HCT116 (cell line): ENCODE measurements around the gene TOPBP1. TPM values are rescaled to one million over a fixed set of nuclear protein-coding genes. Genes with fewer than 3 reads are reported as not detected.

Experiments used
- ATAC-seq: fragments of 200-7000 bp; cut with Tn5 transposase; 2 replicates; pipeline ENCODE4 v1.9.1; 2020; ENCODE audit warnings: mild to moderate bottlenecking, moderate library complexity
- BruUV-seq: library from RNA; stranded (reverse); fragments of 400-500 nt; replicated peaks from 2 replicates; lab custom pipeline; 2021; lab: Mats Ljungman, UMichigan
- CTCF ChIA-PET: fragments of 300-600 bp; sonication (Branson Sonifier 250); formaldehyde crosslinking; loops from one replicate; lab custom pipeline; 2021; ENCODE audit warnings: antibody characterized with exemption; lab: Charles Lee
- POLR2A ChIA-PET: fragments of 300-600, 350-600 bp; sonication (Branson Sonifier 250); formaldehyde crosslinking; loops from one replicate; lab custom pipeline; 2021; ENCODE audit warnings: antibody characterized with exemption; lab: Charles Lee
- RAD21 ChIA-PET, 2 experiments: fragments of 300-600 bp; sonication (Branson Sonifier 250); formaldehyde crosslinking; loops; one replicate each; lab custom pipeline; 2023; ENCODE audit warnings: low total read pairs in 2 of 2; ENCODE audit not compliant: uncharacterized antibody in 2 of 2, unreplicated experiment in 2 of 2, low non-redundant PET in 1 of 2; lab: Charles Lee
- DNase-seq: peaks from one replicate; pipeline ENCODE4 v3.0.0-alpha.2; 2010; ENCODE audit warnings: low read depth, low spot score
- H2AFZ ChIP-seq: fragments of 200-600 bp; shearing (Covaris generic), sonication (generic); 2 replicates; pipeline ENCODE4 v1.6.1; 2017; ENCODE audit warnings: low read depth, mixed run types, mixed read lengths, antibody characterized with exemption, low read length; ENCODE audit not compliant: poor library complexity, severe bottlenecking
- H3K27ac ChIP-seq: 2 replicates; pipeline ENCODE4 v1.5.1; 2012; ENCODE audit warnings: low read depth, low read length
- H3K27me3 ChIP-seq: fragments of 200-600 bp; sonication (generic); 2 replicates; pipeline ENCODE4 v1.6.1; 2016; ENCODE audit warnings: mixed run types, low read length, mixed read lengths; ENCODE audit not compliant: insufficient read depth
- H3K36me3 ChIP-seq, 2 experiments: fragments of 200-500 bp in 1 of 2; fragments of 200-600 bp in 1 of 2; sonication (Bioruptor generic) in 1 of 2; sonication (generic) in 1 of 2; 2 replicates each; pipeline versions ENCODE4 v1.5.1 to v1.6.1; 2014 to 2016; ENCODE audit warnings: low read length in 2 of 2, inconsistent platforms in 1 of 2, mixed read lengths in 1 of 2, mixed run types in 1 of 2; ENCODE audit not compliant: insufficient read depth in 2 of 2, control insufficient read depth in 1 of 2
- H3K4me1 ChIP-seq, 2 experiments: fragments of 200-600 bp in 1 of 2; sonication (generic) in 1 of 2; 2 replicates each; pipeline versions ENCODE4 v1.5.1 to v1.6.1; 2012 to 2017; ENCODE audit warnings: low read length in 2 of 2, inconsistent platforms in 1 of 2, mild to moderate bottlenecking in 1 of 2, mixed read lengths in 1 of 2, mixed run types in 1 of 2, moderate library complexity in 1 of 2; ENCODE audit not compliant: insufficient read depth in 2 of 2, control insufficient read depth in 1 of 2
- H3K4me2 ChIP-seq: fragments of 200-600 bp; sonication (generic); 2 replicates; pipeline ENCODE4 v1.6.1; 2017; ENCODE audit warnings: mixed run types, low read length, mixed read lengths
- H3K4me3 ChIP-seq, 2 experiments: fragments of 200-600 bp in 1 of 2; sonication (generic) in 1 of 2; replicated peaks in 1 of 2; 2 replicates each; pipeline ENCODE4 v1.5.1; 2011 to 2016; ENCODE audit warnings: low read length in 2 of 2, control low read depth in 1 of 2, low read depth in 1 of 2, mild to moderate bottlenecking in 1 of 2, mixed read lengths in 1 of 2, mixed run types in 1 of 2
- H3K79me2 ChIP-seq: fragments of 200-600 bp; sonication (generic); 2 replicates; pipeline ENCODE4 v1.6.1; 2017; ENCODE audit warnings: mild to moderate bottlenecking, mixed run types, low read length, moderate library complexity, mixed read lengths; ENCODE audit not compliant: insufficient read depth
- H3K9ac ChIP-seq: fragments of 200-600 bp; sonication (generic); 2 replicates; pipeline ENCODE4 v1.6.1; 2016; ENCODE audit warnings: low read length, mixed read lengths
- H3K9me2 ChIP-seq: fragments of 200-600 bp; sonication (generic), shearing (Covaris generic); 2 replicates; pipeline ENCODE4 v1.6.1; 2017; ENCODE audit warnings: mixed run types, mild to moderate bottlenecking, moderate library complexity; ENCODE audit not compliant: insufficient read depth
- H3K9me3 ChIP-seq, 2 experiments: fragments of 200-500 bp in 1 of 2; fragments of 200-600 bp in 1 of 2; sonication (Bioruptor generic) in 1 of 2; sonication (generic) in 1 of 2; 2 replicates each; pipeline ENCODE4 v1.6.1; 2014 to 2017; ENCODE audit warnings: low read length in 2 of 2, mixed read lengths in 2 of 2, inconsistent platforms in 1 of 2, low read depth in 1 of 2, mild to moderate bottlenecking in 1 of 2, mixed run types in 1 of 2, moderate library complexity in 1 of 2; ENCODE audit not compliant: control insufficient read depth in 1 of 2, insufficient read depth in 1 of 2
- H4K20me1 ChIP-seq: fragments of 200-600 bp; sonication (generic), shearing (Covaris generic); 2 replicates; pipeline ENCODE4 v1.6.1; 2017; ENCODE audit warnings: mixed run types, mild to moderate bottlenecking, moderate library complexity; ENCODE audit not compliant: insufficient read depth
- CBX3 ChIP-seq: IDR thresholded peaks from 2 replicates; pipeline ENCODE4 v1.6.1; 2012; ENCODE audit warnings: low read depth
- EGR1 ChIP-seq: IDR thresholded peaks from 2 replicates; pipeline ENCODE4 v1.6.1; 2012; ENCODE audit warnings: low read depth
- EZH2 ChIP-seq: fragments of 200-600 bp; sonication (generic); IDR thresholded peaks from 2 replicates; pipeline ENCODE4 v1.6.1; 2017; ENCODE audit warnings: antibody characterized with exemption, mixed run types
- EZH2phosphoT487 ChIP-seq: fragments of 200-600 bp; IDR thresholded peaks from 2 replicates; pipeline ENCODE4 v1.6.1; 2018; ENCODE audit warnings: antibody characterized with exemption, borderline replicate concordance
- JUND ChIP-seq: IDR thresholded peaks from 2 replicates; pipeline ENCODE4 v1.6.1; 2012
- POLR2A ChIP-seq: IDR thresholded peaks from 2 replicates; pipeline ENCODE4 v1.7.0; 2011; ENCODE audit warnings: borderline replicate concordance; ENCODE audit not compliant: insufficient read depth, insufficient read length; ENCODE audit errors: extremely low read depth
- POLR2AphosphoS5 ChIP-seq: IDR thresholded peaks from 2 replicates; pipeline ENCODE4 v1.6.1; 2011; ENCODE audit warnings: mild to moderate bottlenecking, low read depth, low read length, moderate library complexity
- RAD21 ChIP-seq: IDR thresholded peaks from 2 replicates; pipeline ENCODE4 v1.6.1; 2012; ENCODE audit warnings: low read depth, mild to moderate bottlenecking
- SIN3A ChIP-seq: IDR thresholded peaks from 2 replicates; pipeline ENCODE4 v1.6.1; 2012; ENCODE audit warnings: low read depth
- SP1 ChIP-seq: IDR thresholded peaks from 2 replicates; pipeline ENCODE4 v1.6.1; 2012; ENCODE audit warnings: low read depth
- SRF ChIP-seq: IDR thresholded peaks from 2 replicates; pipeline ENCODE4 v1.6.1; 2012; ENCODE audit warnings: low read depth
- ZFX ChIP-seq: fragments of 450-650 bp; IDR thresholded peaks from 2 replicates; pipeline ENCODE4 v1.6.1; 2017
- ZNF274 ChIP-seq: fragments of 200-500 bp; sonication (Bioruptor generic); IDR thresholded peaks from 2 replicates; pipeline ENCODE4 v1.6.1; 2014; ENCODE audit warnings: mild to moderate bottlenecking, low read depth, low read length, inconsistent platforms
- intact Hi-C: fragments of 100-400 bp; cut with micrococcal nuclease; formaldehyde crosslinking; loops from 2 replicates; pipeline ENCODE4 v1.10.0; 2022
- total RNA-seq: library from RNA; stranded (reverse); gene quantifications from one replicate; pipeline ENCODE4 v1.2.1, GENCODE V29; 2021; ENCODE audit not compliant: unreplicated experiment
- TF ChIP-seq, protein P1 (sequence below): IDR thresholded peaks from 2 replicates; pipeline ENCODE4 v1.6.1; 2012
- TF ChIP-seq, protein P2 (sequence below), 3 experiments: fragments of 200-600 bp in 1 of 3; sonication (generic) in 1 of 3; IDR thresholded peaks in 2 of 3; conservative IDR thresholded peaks in 1 of 3; 2 replicates each; pipeline ENCODE4 v1.5.1; 2012 to 2017; ENCODE audit warnings: low read depth in 2 of 3, low read length in 2 of 3, antibody characterized with exemption in 1 of 3, borderline replicate concordance in 1 of 3, control low read depth in 1 of 3, mild to moderate bottlenecking in 1 of 3, mixed read lengths in 1 of 3, mixed run types in 1 of 3, moderate library complexity in 1 of 3; ENCODE audit not compliant: insufficient read depth in 1 of 3
- TF ChIP-seq, protein P3 (sequence below): IDR thresholded peaks from 2 replicates; pipeline ENCODE4 v1.6.1; 2011; ENCODE audit warnings: mild to moderate bottlenecking, low read length, moderate library complexity; ENCODE audit not compliant: insufficient replicate concordance; ENCODE audit errors: extremely low read depth
- TF ChIP-seq, protein P4 (sequence below): IDR thresholded peaks from 2 replicates; pipeline ENCODE4 v1.6.1; 2012

TOPBP1 gene
- total RNA-seq, 1 experiment from 2014 or later, result 42.2 TPM

DNA sequence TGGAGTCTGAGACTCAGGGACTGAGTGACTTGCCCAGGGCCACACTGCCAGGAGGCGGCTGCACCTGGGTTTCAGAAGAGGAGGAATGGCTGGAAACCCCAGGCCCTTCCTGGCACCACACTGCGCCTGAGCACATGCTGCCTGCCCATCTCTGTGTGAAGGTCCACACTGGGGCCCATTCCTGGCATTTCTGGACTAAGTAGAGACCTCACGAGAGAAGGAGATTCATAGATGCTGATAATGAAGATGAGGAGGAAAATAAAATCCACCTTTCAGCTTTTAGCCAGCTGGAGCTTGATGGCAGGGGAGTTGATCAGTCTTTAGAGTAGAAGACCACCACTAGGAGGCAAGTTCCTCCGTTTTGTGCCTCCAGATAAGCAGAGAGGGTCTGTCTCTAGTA lies 44.3 kb upstream of the TOPBP1 start:
- TF ChIP-seq, protein P1, sequence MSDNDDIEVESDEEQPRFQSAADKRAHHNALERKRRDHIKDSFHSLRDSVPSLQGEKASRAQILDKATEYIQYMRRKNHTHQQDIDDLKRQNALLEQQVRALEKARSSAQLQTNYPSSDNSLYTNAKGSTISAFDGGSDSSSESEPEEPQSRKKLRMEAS, result no peak
- TF ChIP-seq, protein P2, sequence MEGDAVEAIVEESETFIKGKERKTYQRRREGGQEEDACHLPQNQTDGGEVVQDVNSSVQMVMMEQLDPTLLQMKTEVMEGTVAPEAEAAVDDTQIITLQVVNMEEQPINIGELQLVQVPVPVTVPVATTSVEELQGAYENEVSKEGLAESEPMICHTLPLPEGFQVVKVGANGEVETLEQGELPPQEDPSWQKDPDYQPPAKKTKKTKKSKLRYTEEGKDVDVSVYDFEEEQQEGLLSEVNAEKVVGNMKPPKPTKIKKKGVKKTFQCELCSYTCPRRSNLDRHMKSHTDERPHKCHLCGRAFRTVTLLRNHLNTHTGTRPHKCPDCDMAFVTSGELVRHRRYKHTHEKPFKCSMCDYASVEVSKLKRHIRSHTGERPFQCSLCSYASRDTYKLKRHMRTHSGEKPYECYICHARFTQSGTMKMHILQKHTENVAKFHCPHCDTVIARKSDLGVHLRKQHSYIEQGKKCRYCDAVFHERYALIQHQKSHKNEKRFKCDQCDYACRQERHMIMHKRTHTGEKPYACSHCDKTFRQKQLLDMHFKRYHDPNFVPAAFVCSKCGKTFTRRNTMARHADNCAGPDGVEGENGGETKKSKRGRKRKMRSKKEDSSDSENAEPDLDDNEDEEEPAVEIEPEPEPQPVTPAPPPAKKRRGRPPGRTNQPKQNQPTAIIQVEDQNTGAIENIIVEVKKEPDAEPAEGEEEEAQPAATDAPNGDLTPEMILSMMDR (IDR thresholded peaks at IDR 0.05 in 2 of 3, conservative IDR thresholded peaks at IDR 0.05 in 1 of 3; ENCODE audit: borderline replicate concordance in 1 of 3, insufficient read depth in 1 of 3, low read depth in 2 of 3, low read length in 2 of 3), result 0 out of 6 replicates have a peak, but pooled peaks of 1 of the 3 experiments have one; percentile 5
- no peak overlapping the region for H3K4me3 ChIP-seq
- ChIA-PET CTCF (no interaction called here), RAD21 (no interaction called here), POLR2A (no interaction called here)
- H3K27me3 ChIP-seq, result peaks cover 47% of the 10 kb centered on the region
- H4K20me1 ChIP-seq, result no peaks in the 10 kb centered on the region
- no peaks in the 10 kb centered on the region for H3K9me3 ChIP-seq
- no peaks in the 10 kb centered on the region for H3K9me2 ChIP-seq
- intact Hi-C loops, result no loop called here
- no peak overlapping the region for H3K27ac ChIP-seq
- no peak overlapping the region for H3K4me2 ChIP-seq
- no peak overlapping the region for H3K9ac ChIP-seq
- BruUV-seq, result no TSS peak
- no peaks in the 10 kb centered on the region for H3K36me3 ChIP-seq
- DNase-seq, result no peak
- H3K79me2 ChIP-seq, result no peaks in the 10 kb centered on the region
- ATAC-seq, result no peak
- no peak overlapping the region for H2AFZ ChIP-seq
- no peaks in the 10 kb centered on the region for H3K4me1 ChIP-seq

DNA sequence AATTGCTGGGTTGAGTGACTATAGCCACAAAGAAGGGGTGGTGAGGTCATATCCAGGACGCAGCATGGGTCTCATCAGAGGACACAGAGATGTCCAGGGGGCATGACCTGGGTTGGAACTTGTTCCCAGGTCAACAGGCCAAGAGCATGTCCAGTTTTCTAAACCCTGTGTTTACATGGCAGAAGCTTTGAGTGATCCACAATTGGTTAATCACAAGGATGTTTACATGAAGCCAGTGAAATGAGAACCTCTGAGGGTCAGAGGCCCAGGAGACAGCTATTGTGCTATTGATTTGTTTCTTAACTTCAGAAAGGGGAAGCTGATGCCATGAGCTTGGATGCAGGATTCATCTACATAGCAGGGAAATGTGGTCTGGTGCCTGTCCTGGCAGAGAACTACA lies 42.2 kb upstream of the TOPBP1 start:
- Histone ChIP-seq H3K4me1 (no peaks in the 10 kb centered on the region), H3K9ac (no peak overlapping the region), H3K4me2 (no peak overlapping the region), H3K4me3 (no peak overlapping the region), H3K9me3 (no peaks in the 10 kb centered on the region), H3K9me2 (no peaks in the 10 kb centered on the region), H3K27ac (no peak overlapping the region), H4K20me1 (no peaks in the 10 kb centered on the region), H3K27me3 (peaks cover 31% of the 10 kb centered on the region), H3K36me3 (no peaks in the 10 kb centered on the region), H3K79me2 (no peaks in the 10 kb centered on the region), H2AFZ (no peak overlapping the region)
- ChIA-PET POLR2A (no interaction called here), CTCF (no interaction called here), RAD21 (no interaction called here)
- BruUV-seq, result no TSS peak
- intact Hi-C loops, result no loop called here
- TF ChIP-seq EZH2phosphoT487 (no peak), EGR1 (no peak), POLR2AphosphoS5 (no peak), RAD21 (no peak), CBX3 (no peak), EZH2 (no peak), SP1 (no peak), SRF (no peak), POLR2A (no peak), ZNF274 (no peak), JUND (no peak), ZFX (no peak), SIN3A (no peak)
- TF ChIP-seq, protein P3, sequence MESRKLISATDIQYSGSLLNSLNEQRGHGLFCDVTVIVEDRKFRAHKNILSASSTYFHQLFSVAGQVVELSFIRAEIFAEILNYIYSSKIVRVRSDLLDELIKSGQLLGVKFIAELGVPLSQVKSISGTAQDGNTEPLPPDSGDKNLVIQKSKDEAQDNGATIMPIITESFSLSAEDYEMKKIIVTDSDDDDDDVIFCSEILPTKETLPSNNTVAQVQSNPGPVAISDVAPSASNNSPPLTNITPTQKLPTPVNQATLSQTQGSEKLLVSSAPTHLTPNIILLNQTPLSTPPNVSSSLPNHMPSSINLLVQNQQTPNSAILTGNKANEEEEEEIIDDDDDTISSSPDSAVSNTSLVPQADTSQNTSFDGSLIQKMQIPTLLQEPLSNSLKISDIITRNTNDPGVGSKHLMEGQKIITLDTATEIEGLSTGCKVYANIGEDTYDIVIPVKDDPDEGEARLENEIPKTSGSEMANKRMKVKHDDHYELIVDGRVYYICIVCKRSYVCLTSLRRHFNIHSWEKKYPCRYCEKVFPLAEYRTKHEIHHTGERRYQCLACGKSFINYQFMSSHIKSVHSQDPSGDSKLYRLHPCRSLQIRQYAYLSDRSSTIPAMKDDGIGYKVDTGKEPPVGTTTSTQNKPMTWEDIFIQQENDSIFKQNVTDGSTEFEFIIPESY, result no peak
- TF ChIP-seq, protein P4, sequence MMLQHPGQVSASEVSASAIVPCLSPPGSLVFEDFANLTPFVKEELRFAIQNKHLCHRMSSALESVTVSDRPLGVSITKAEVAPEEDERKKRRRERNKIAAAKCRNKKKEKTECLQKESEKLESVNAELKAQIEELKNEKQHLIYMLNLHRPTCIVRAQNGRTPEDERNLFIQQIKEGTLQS, result no peak
- DNase-seq (no peak), ATAC-seq (no peak)
